ENCODE measurements around the gene P3H3.
"Not testable (repeated sequence)": the region's sequence is repeated elsewhere in the genome, so short reads cannot be mapped to it uniquely, and the experiment has no call there.

P3H3 gene

GRCh38 chr12:6866920-6867412 is 38.8 kb downstream of the P3H3 start:
- DNase-seq (ENCODE audit: low spot score), result no peak

- peak; percentile 85 for DNase-seq (ENCODE audit: low spot score)
Measured at GRCh38 chr12:6867413-6868210, 39.4 kb downstream of the P3H3 start, which contains the start of gene TPI1. Gene TPI1 (plus strand): TSS chr12:6867531. CDS start chr12:6867567, 36 bp downstream.

GRCh38 chr12:6868211-6869048 is 40.2 kb downstream of the P3H3 start:
- DNase-seq (ENCODE audit: low spot score), result no peak

GRCh38 chr12:6869049-6870021 is 41.1 kb downstream of the P3H3 start:
- peak; percentile 69 for DNase-seq (ENCODE audit: low spot score)

GRCh38 chr12:6870304-6870703 is 42.1 kb downstream of the P3H3 start:
- DNase-seq (ENCODE audit: low spot score), result not testable (repeated sequence)

GRCh38 chr12:6871052-6871957 is 43.1 kb downstream of the P3H3 start:
- DNase-seq (ENCODE audit: low spot score), result no peak

- DNase-seq (ENCODE audit: low spot score), result peak; percentile 66
Measured at GRCh38 chr12:6872073-6873048, 44.2 kb downstream of the P3H3 start.

GRCh38 chr12:6873094-6874014 is 45.1 kb downstream of the P3H3 start, which contains the start of gene SPSB2:
Gene SPSB2 (minus strand): TSS chr12:6873303. CDS start chr12:6872901, 402 bp downstream.
- DNase-seq (ENCODE audit: low spot score), result peak; percentile 92

GRCh38 chr12:6874015-6874368 is 45.8 kb downstream of the P3H3 start:
- DNase-seq (ENCODE audit: low spot score), result not testable (repeated sequence)

GRCh38 chr12:6879824-6880223 is 51.6 kb downstream of the P3H3 start:
- DNase-seq (ENCODE audit: low spot score), result not testable (repeated sequence)

- no peak for DNase-seq (ENCODE audit: low spot score)
Measured at GRCh38 chr12:6883252-6883651, 55.0 kb downstream of the P3H3 start.

GRCh38 chr12:6883683-6884082 is 55.5 kb downstream of the P3H3 start:
- DNase-seq (ENCODE audit: low spot score), result no peak

GRCh38 chr12:6884539-6884938 is 56.3 kb downstream of the P3H3 start:
- DNase-seq (ENCODE audit: low spot score), result no peak

GRCh38 chr12:6886206-6886999 is 58.2 kb downstream of the P3H3 start:
- not testable (repeated sequence) for DNase-seq (ENCODE audit: low spot score)

GRCh38 chr12:6887460-6887859 is 59.3 kb downstream of the P3H3 start:
- DNase-seq (ENCODE audit: low spot score), result no peak

GRCh38 chr12:6888360-6888759 is 60.2 kb downstream of the P3H3 start:
- no peak for DNase-seq (ENCODE audit: low spot score)

- not testable (repeated sequence) for DNase-seq (ENCODE audit: low spot score)
Measured at GRCh38 chr12:6888794-6889193, 60.6 kb downstream of the P3H3 start.
